Measurements from ENCODE around the gene APBB2.

The APBB2 gene

DNA sequence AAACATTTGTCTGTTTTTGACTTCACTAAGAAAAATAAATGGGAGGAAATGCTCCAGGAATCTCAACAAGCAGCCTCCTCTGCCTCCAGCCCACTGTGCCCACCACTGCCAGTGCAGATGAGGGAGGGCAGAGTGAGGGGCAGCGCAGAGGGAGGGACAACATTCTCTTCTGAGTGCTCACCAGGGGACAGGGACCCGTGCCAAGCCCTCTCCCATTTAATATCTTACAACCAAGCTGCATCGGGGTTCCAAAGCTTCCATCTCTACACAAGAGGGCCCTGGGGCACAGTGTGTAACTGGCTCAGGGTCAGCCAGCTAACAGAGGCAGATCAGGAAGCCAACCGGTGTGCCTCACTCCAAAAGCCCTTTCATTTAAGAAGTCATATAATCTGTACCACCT, 344.2 kb downstream of the APBB2 start:
- no peak overlapping the region for H3K27ac ChIP-seq (ENCODE audit: insufficient read depth, low read length, poor library complexity, severe bottlenecking)
- DNase-seq, result no peak
- no peaks in the 10 kb centered on the region for H3K36me3 ChIP-seq (ENCODE audit: control insufficient read depth, insufficient read depth, low read length)
- H3K4me3 ChIP-seq (ENCODE audit: insufficient read depth, low read depth, low read length, poor library complexity, severe bottlenecking), result no peak overlapping the region
- no peaks in the 10 kb centered on the region for H3K4me1 ChIP-seq (ENCODE audit: control insufficient read depth, insufficient read depth, low read length, poor library complexity, severe bottlenecking)
- no peaks in the 10 kb centered on the region for H3K9me3 ChIP-seq (ENCODE audit: control insufficient read depth, low read length)
- H3K27me3 ChIP-seq (replicated peaks; ENCODE audit: control insufficient read depth, insufficient read depth, low read length, poor library complexity, severe bottlenecking), result no peaks in the 10 kb centered on the region

DNA sequence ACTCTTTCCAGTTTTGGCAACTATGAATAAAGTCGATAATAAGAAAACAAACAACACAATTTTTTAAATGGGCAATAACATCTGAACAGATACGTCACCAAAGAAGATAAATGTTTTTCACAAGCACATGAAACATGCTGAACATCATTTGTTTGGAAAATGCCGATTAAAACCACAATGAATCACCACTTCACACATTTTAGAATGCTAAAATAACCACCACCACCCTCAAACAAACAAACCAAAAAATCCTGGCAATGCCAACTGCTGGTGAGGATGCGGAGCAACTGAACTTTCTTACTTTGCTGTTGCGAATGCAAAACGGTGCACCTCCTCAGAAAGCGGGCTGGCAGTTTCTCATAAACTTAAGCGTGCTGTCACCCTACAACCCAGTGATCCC, 348.6 kb downstream of the APBB2 start:
- H3K9me3 ChIP-seq (ENCODE audit: control insufficient read depth, low read length), result no peaks in the 10 kb centered on the region
- no peak overlapping the region for H3K4me3 ChIP-seq (ENCODE audit: insufficient read depth, low read depth, low read length, poor library complexity, severe bottlenecking)
- DNase-seq, result no peak
- H3K4me1 ChIP-seq (ENCODE audit: control insufficient read depth, insufficient read depth, low read length, poor library complexity, severe bottlenecking), result no peaks in the 10 kb centered on the region
- H3K27me3 ChIP-seq (replicated peaks; ENCODE audit: control insufficient read depth, insufficient read depth, low read length, poor library complexity, severe bottlenecking), result no peaks in the 10 kb centered on the region
- H3K27ac ChIP-seq (ENCODE audit: insufficient read depth, low read length, poor library complexity, severe bottlenecking), result no peak overlapping the region
- H3K36me3 ChIP-seq (ENCODE audit: control insufficient read depth, insufficient read depth, low read length), result no peaks in the 10 kb centered on the region

DNA sequence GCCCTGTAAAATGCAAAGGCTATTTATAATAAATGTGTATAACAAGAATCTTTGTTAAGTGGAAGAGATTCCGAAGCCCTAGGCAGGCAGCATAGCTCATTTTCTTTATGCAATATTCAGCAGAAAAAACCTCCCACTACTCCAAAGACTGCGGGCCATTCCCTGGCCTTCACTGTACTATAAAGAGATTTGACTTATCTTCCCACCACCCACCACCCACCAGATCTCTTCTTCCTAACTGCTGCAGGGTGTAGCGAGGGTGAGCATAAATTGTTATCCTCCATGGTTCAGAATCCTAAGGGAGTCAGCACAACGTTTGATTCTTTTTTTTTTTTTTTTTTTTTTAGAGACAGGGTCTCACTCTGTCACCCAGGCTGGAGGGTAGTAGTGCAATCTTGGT, 349.8 kb downstream of the APBB2 start:
- Histone ChIP-seq H3K4me1 (ENCODE audit: control insufficient read depth, insufficient read depth, low read length, poor library complexity, severe bottlenecking) (no peaks in the 10 kb centered on the region), H3K4me3 (ENCODE audit: insufficient read depth, low read depth, low read length, poor library complexity, severe bottlenecking) (no peak overlapping the region), H3K36me3 (ENCODE audit: control insufficient read depth, insufficient read depth, low read length) (no peaks in the 10 kb centered on the region), H3K27ac (ENCODE audit: insufficient read depth, low read length, poor library complexity, severe bottlenecking) (no peak overlapping the region), H3K9me3 (ENCODE audit: control insufficient read depth, low read length) (no peaks in the 10 kb centered on the region), H3K27me3 (replicated peaks; ENCODE audit: control insufficient read depth, insufficient read depth, low read length, poor library complexity, severe bottlenecking) (no peaks in the 10 kb centered on the region)
- no peak for DNase-seq

DNA sequence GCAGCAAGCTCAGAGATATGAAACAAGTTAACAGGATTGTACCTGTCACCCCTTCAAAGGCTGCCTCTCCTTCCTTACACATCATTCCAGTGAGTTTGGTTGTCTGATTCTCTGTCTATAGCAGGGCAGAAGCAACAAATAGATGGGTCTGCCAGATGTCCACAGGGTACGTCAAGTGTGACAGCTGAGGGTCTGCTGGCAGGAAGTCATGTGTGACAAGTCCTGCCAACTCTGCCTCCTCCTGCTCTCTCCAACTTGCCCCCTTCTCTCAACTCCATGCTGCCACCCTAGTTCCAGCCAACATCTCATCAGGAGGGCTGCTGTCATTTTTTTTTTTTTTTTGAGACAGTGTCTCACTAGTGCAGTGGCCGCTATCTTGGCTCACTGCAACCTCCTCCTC, 355.4 kb downstream of the APBB2 start:
- Histone ChIP-seq H3K4me3 (ENCODE audit: insufficient read depth, low read depth, low read length, poor library complexity, severe bottlenecking) (no peak overlapping the region), H3K4me1 (ENCODE audit: control insufficient read depth, insufficient read depth, low read length, poor library complexity, severe bottlenecking) (peaks cover 10% of the 10 kb centered on the region), H3K36me3 (ENCODE audit: control insufficient read depth, insufficient read depth, low read length) (no peaks in the 10 kb centered on the region), H3K9me3 (ENCODE audit: control insufficient read depth, low read length) (no peaks in the 10 kb centered on the region), H3K27ac (ENCODE audit: insufficient read depth, low read length, poor library complexity, severe bottlenecking) (no peak overlapping the region), H3K27me3 (replicated peaks; ENCODE audit: control insufficient read depth, insufficient read depth, low read length, poor library complexity, severe bottlenecking) (peaks cover 12% of the 10 kb centered on the region)
- DNase-seq, result no peak

DNA sequence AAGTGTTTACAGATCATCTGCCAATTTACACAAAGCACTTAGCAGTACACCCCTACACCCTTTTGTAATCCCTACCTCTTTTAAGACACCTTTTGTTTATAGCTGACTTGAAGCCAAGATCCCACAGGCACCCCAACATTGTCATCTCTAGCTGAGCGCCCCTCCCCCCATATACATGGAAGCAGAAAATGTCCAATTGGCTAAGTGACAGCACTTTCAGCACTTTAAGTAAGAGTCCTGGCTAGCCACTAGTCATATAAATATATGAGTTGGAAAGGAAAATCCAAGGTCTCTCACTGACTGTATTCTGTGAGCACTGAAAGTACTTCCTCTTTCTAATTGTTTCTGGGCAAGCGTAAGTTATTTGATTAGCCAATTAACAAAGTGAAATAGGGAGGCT, 356.4 kb downstream of the APBB2 start:
- H3K9me3 ChIP-seq (ENCODE audit: control insufficient read depth, low read length), result no peaks in the 10 kb centered on the region
- H3K27me3 ChIP-seq (replicated peaks; ENCODE audit: control insufficient read depth, insufficient read depth, low read length, poor library complexity, severe bottlenecking), result peaks cover 12% of the 10 kb centered on the region
- H3K36me3 ChIP-seq (ENCODE audit: control insufficient read depth, insufficient read depth, low read length), result no peaks in the 10 kb centered on the region
- no peak overlapping the region for H3K27ac ChIP-seq (ENCODE audit: insufficient read depth, low read length, poor library complexity, severe bottlenecking)
- H3K4me3 ChIP-seq (ENCODE audit: insufficient read depth, low read depth, low read length, poor library complexity, severe bottlenecking), result no peak overlapping the region
- peaks cover 10% of the 10 kb centered on the region for H3K4me1 ChIP-seq (ENCODE audit: control insufficient read depth, insufficient read depth, low read length, poor library complexity, severe bottlenecking)
- DNase-seq, result no peak

DNA sequence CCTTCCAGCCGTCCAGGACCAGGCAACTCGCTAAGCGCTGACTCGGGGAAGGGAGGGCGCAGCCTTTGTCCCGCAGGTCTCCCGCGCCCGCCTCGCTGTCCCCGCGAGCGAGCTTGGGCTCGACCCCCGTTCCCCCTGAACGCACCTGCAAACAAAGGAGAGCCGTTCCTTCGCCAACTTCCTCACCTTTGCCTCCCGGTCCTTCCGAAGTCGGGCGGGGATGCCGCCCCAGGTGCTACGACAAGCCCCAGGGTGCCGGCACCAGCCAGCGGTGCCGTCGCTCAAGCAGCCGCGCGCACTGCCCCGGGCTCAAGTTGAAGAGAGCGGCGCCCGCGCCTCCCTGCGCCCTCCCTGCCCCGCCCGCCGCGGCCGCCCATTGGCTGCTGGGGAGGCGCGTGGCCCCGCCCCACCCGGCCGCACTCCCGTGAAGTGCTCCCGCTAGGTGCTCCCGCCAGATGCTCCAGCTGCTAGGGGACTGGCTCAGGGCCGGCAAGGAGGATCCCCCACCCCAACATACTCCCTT, 357.4 kb downstream of the APBB2 start:
- Histone ChIP-seq H3K9me3 (ENCODE audit: control insufficient read depth, low read length) (no peaks in the 10 kb centered on the region), H3K27ac (ENCODE audit: insufficient read depth, low read length, poor library complexity, severe bottlenecking) (no peak overlapping the region), H3K36me3 (ENCODE audit: control insufficient read depth, insufficient read depth, low read length) (no peaks in the 10 kb centered on the region), H3K4me1 (ENCODE audit: control insufficient read depth, insufficient read depth, low read length, poor library complexity, severe bottlenecking) (peaks cover 10% of the 10 kb centered on the region), H3K4me3 (ENCODE audit: insufficient read depth, low read depth, low read length, poor library complexity, severe bottlenecking) (peak overlapping the region; percentile 26), H3K27me3 (replicated peaks; ENCODE audit: control insufficient read depth, insufficient read depth, low read length, poor library complexity, severe bottlenecking) (peaks cover 12% of the 10 kb centered on the region)
- DNase-seq, result no peak

DNA sequence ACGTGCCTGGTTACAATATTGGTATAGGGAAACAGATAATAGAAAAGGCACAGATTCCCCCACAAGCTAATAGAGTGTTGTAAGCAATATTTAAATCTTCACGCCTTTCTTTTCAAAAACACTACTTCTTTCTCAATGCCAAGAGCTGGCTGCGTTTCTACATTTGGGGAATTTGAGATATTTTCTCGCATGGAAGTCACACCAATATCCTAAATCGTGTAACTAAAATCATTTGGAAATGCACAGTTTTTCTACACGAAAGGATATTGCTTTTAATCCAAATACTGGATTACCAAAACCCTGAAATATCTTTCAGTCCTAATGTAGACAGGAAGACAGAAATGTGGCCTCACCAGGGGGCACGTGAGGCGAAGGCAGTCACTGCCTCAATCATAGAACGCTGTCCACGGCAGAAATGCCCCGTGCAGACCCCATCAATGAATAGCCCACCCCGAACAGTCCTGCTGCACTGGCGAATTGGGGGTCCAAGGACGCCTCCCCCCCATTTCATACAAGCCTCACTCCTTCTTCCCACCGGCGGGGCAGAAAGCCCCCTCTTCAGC, 358.0 kb downstream of the APBB2 start:
- no peak overlapping the region for H3K27ac ChIP-seq (ENCODE audit: insufficient read depth, low read length, poor library complexity, severe bottlenecking)
- peak overlapping the region; percentile 26 for H3K4me3 ChIP-seq (ENCODE audit: insufficient read depth, low read depth, low read length, poor library complexity, severe bottlenecking)
- H3K9me3 ChIP-seq (ENCODE audit: control insufficient read depth, low read length), result no peaks in the 10 kb centered on the region
- peaks cover 12% of the 10 kb centered on the region for H3K27me3 ChIP-seq (replicated peaks; ENCODE audit: control insufficient read depth, insufficient read depth, low read length, poor library complexity, severe bottlenecking)
- no peak for DNase-seq
- no peaks in the 10 kb centered on the region for H3K36me3 ChIP-seq (ENCODE audit: control insufficient read depth, insufficient read depth, low read length)
- peaks cover 10% of the 10 kb centered on the region for H3K4me1 ChIP-seq (ENCODE audit: control insufficient read depth, insufficient read depth, low read length, poor library complexity, severe bottlenecking)

DNA sequence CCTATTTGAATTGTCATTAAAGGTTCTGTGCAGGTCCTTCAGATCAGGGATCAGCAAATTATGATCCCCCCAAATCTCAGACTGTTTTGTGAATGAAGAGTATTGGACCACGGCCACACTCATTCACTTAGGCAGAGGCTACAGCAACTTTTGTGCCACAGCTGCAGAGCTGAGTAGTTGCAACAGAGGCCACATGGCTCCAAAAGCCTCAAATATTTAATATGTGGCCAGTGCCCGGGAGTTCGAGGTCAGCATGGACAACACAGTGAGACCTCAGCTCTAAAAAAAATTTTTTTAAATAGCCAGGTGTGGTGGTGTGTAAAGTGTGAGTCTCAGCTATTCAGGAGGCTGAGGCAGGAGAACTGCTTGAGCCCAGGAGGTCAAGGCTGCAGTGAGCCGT, 363.8 kb downstream of the APBB2 start:
- H3K9me3 ChIP-seq (ENCODE audit: control insufficient read depth, low read length), result no peaks in the 10 kb centered on the region
- no peak overlapping the region for H3K27ac ChIP-seq (ENCODE audit: insufficient read depth, low read length, poor library complexity, severe bottlenecking)
- H3K36me3 ChIP-seq (ENCODE audit: control insufficient read depth, insufficient read depth, low read length), result no peaks in the 10 kb centered on the region
- H3K27me3 ChIP-seq (replicated peaks; ENCODE audit: control insufficient read depth, insufficient read depth, low read length, poor library complexity, severe bottlenecking), result no peaks in the 10 kb centered on the region
- no peaks in the 10 kb centered on the region for H3K4me1 ChIP-seq (ENCODE audit: control insufficient read depth, insufficient read depth, low read length, poor library complexity, severe bottlenecking)
- H3K4me3 ChIP-seq (ENCODE audit: insufficient read depth, low read depth, low read length, poor library complexity, severe bottlenecking), result no peak overlapping the region
- no peak for DNase-seq

DNA sequence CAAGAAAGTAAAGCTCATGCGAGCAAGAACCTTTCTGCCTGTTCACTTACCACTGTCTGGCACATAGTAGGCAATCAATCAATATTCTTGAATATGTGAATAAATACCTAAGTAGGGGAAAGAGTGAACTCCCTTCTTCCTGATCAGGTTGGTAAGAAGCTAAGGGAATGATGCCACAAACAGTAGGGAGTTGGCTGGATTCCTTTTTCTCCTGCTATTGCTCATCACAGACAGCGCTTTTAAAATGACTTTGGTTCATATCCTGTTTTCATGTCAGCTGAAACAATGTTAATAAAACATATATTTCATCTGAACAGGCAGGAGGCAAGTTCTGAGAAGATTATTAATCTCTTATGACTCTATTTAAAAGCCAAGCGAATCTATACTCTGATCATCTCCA, 365.4 kb downstream of the APBB2 start:
- H3K4me3 ChIP-seq (ENCODE audit: insufficient read depth, low read depth, low read length, poor library complexity, severe bottlenecking), result no peak overlapping the region
- H3K27ac ChIP-seq (ENCODE audit: insufficient read depth, low read length, poor library complexity, severe bottlenecking), result no peak overlapping the region
- DNase-seq, result no peak
- no peaks in the 10 kb centered on the region for H3K9me3 ChIP-seq (ENCODE audit: control insufficient read depth, low read length)
- no peaks in the 10 kb centered on the region for H3K36me3 ChIP-seq (ENCODE audit: control insufficient read depth, insufficient read depth, low read length)
- H3K4me1 ChIP-seq (ENCODE audit: control insufficient read depth, insufficient read depth, low read length, poor library complexity, severe bottlenecking), result no peaks in the 10 kb centered on the region
- no peaks in the 10 kb centered on the region for H3K27me3 ChIP-seq (replicated peaks; ENCODE audit: control insufficient read depth, insufficient read depth, low read length, poor library complexity, severe bottlenecking)

DNA sequence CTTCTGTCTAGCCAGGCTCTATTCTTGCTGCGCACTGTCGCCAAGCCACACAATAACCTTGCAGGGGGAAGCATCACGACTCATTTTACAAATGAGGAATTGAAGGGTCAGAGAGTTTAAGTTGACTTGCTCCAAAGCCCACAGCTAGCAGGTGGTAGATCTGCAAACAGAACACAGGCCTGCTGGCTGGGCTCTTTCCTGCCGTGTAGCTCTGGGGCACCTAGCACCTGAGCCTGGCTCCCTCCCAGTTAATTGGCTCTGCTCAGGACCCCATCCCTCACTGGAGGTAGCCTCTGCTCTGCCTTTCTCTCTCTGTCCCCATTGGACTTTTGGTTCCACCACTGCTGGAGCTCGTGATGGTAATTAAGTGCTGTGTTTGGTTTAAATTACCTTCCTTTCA, 366.1 kb downstream of the APBB2 start:
- Histone ChIP-seq H3K27ac (ENCODE audit: insufficient read depth, low read length, poor library complexity, severe bottlenecking) (no peak overlapping the region), H3K9me3 (ENCODE audit: control insufficient read depth, low read length) (no peaks in the 10 kb centered on the region), H3K36me3 (ENCODE audit: control insufficient read depth, insufficient read depth, low read length) (no peaks in the 10 kb centered on the region), H3K4me3 (ENCODE audit: insufficient read depth, low read depth, low read length, poor library complexity, severe bottlenecking) (no peak overlapping the region), H3K27me3 (replicated peaks; ENCODE audit: control insufficient read depth, insufficient read depth, low read length, poor library complexity, severe bottlenecking) (no peaks in the 10 kb centered on the region), H3K4me1 (ENCODE audit: control insufficient read depth, insufficient read depth, low read length, poor library complexity, severe bottlenecking) (no peaks in the 10 kb centered on the region)
- DNase-seq, result no peak
